ENCODE measurements around the gene FAM131C. TPM values are rescaled to one million over a fixed set of nuclear protein-coding genes. Genes with fewer than 3 reads are reported as not detected.
A peak's percentile ranks its signal among the peaks of the same experiment; 100 is the strongest.

Gene FAM131C
- polyA plus RNA-seq, 3 donors = not detected

GRCh38 chr1:16074217-16074616 lies 766 bp upstream of the FAM131C start:
- Mint-ChIP-seq H3K4me3 (peak overlapping the region in 1 of 2 donors; percentile 82), H3K27me3 (ENCODE audit: low read depth in 3 of 3) (peaks cover 34 to 50% (median 47%) of the 10 kb centered on the region in 3 donors), H3K27ac (no peak overlapping the region), H3K4me1 (peaks cover 11% of the 10 kb centered on the region), H3K9me3 (peaks cover 0 to 6% (median 0%) of the 10 kb centered on the region in 7 donors), H3K36me3 (peaks cover 0 to 3% of the 10 kb centered on the region in 2 donors)
- Histone ChIP-seq H3K79me2 (ENCODE audit: insufficient read depth, low read length) (no peaks in the 10 kb centered on the region), H4K20me1 (ENCODE audit: insufficient read depth, low read length) (no peaks in the 10 kb centered on the region), H3K4me2 (replicated peaks; ENCODE audit: extremely low read depth, low read length, poor library complexity, severe bottlenecking) (no peak overlapping the region), H3K4me1 (ENCODE audit: control insufficient read depth in 1 of 2, insufficient read depth in 2 of 2, low read length in 2 of 2) (peaks cover 7 to 10% of the 10 kb centered on the region in 2 donors), H3K27ac (ENCODE audit: low read depth in 1 of 2, low read length in 2 of 2) (no peak overlapping the region), H3K36me3 (replicated peaks in 1 of 2; ENCODE audit: control insufficient read depth in 1 of 2, insufficient read depth in 2 of 2, low read length in 2 of 2) (no peaks in the 10 kb centered on the region), H3K4me3 (replicated peaks in 1 of 3; ENCODE audit: low read depth in 2 of 3, low read length in 3 of 3) (no peak overlapping the region), H3K27me3 (ENCODE audit: control insufficient read depth in 2 of 2, insufficient read depth in 2 of 2, low read length in 2 of 2) (peaks cover 8 to 31% of the 10 kb centered on the region in 2 donors), H3K9ac (ENCODE audit: insufficient read depth, low read length, poor library complexity, severe bottlenecking) (no peak overlapping the region), H2AFZ (ENCODE audit: insufficient read depth, low read depth, low read length, poor library complexity, severe bottlenecking) (no peak overlapping the region), H3K9me3 (replicated peaks in 1 of 2; ENCODE audit: control insufficient read depth in 1 of 2, insufficient read depth in 1 of 2, low read length in 2 of 2) (peaks cover 0 to 4% of the 10 kb centered on the region in 2 donors)
- intact Hi-C loops (cut with micrococcal nuclease) = no loop called here
- DNase-seq = no peak
- no peak for TF ChIP-seq CTCF (IDR thresholded peaks at IDR 0.05)
- 84% methylated on average over 5 of the region's 5 CpGs for WGBS (ENCODE audit: insufficient coverage)

- H3K27ac Mint-ChIP-seq = no peak overlapping the region
- WGBS (ENCODE audit: insufficient coverage) = 3% methylated on average over 46 of the region's 49 CpGs
- peaks cover 0 to 3% of the 10 kb centered on the region in 2 donors for H3K36me3 Mint-ChIP-seq
- peak overlapping the region; percentile 36 for H3K4me2 ChIP-seq (replicated peaks; ENCODE audit: extremely low read depth, low read length, poor library complexity, severe bottlenecking)
- H2AFZ ChIP-seq (ENCODE audit: insufficient read depth, low read depth, low read length, poor library complexity, severe bottlenecking) = no peak overlapping the region
- TF ChIP-seq CTCF (IDR thresholded peaks at IDR 0.05) = no peak
- no peaks in the 10 kb centered on the region for H3K36me3 ChIP-seq (replicated peaks in 1 of 2; ENCODE audit: control insufficient read depth in 1 of 2, insufficient read depth in 2 of 2, low read length in 2 of 2)
- H4K20me1 ChIP-seq (ENCODE audit: insufficient read depth, low read length) = no peaks in the 10 kb centered on the region
- H3K9ac ChIP-seq (ENCODE audit: insufficient read depth, low read length, poor library complexity, severe bottlenecking) = peak overlapping the region; percentile 4
- peaks cover 34 to 52% (median 47%) of the 10 kb centered on the region in 3 donors for H3K27me3 Mint-ChIP-seq (ENCODE audit: low read depth in 3 of 3)
- no peak for DNase-seq
- H3K79me2 ChIP-seq (ENCODE audit: insufficient read depth, low read length) = no peaks in the 10 kb centered on the region
- H3K4me3 Mint-ChIP-seq = peak overlapping the region in 1 of 2 donors; percentile 46
- H3K9me3 Mint-ChIP-seq = peaks cover 0 to 6% (median 0%) of the 10 kb centered on the region in 7 donors
- peaks cover 6% of the 10 kb centered on the region for H3K4me1 Mint-ChIP-seq
- intact Hi-C loops (cut with micrococcal nuclease) = no loop called here
- H3K27ac ChIP-seq (ENCODE audit: low read depth in 1 of 2, low read length in 2 of 2) = no peak overlapping the region
- H3K4me3 ChIP-seq (replicated peaks in 1 of 3; ENCODE audit: low read depth in 2 of 3, low read length in 3 of 3) = no peak overlapping the region
- peaks cover 0 to 4% of the 10 kb centered on the region in 2 donors for H3K9me3 ChIP-seq (replicated peaks in 1 of 2; ENCODE audit: control insufficient read depth in 1 of 2, insufficient read depth in 1 of 2, low read length in 2 of 2)
- H3K27me3 ChIP-seq (ENCODE audit: control insufficient read depth in 2 of 2, insufficient read depth in 2 of 2, low read length in 2 of 2) = peaks cover 8 to 31% of the 10 kb centered on the region in 2 donors
- H3K4me1 ChIP-seq (ENCODE audit: control insufficient read depth in 1 of 2, insufficient read depth in 2 of 2, low read length in 2 of 2) = peaks cover 3 to 6% of the 10 kb centered on the region in 2 donors
Measured at GRCh38 chr1:16072616-16073484, 601 bp downstream of the FAM131C start.

Measured in CD14-positive monocyte (primary cell).